COLO829 (cell line): ENCODE data around the gene HHAT.
"Not testable (repeated sequence)": the region's sequence is repeated elsewhere in the genome, so short reads cannot be mapped to it uniquely, and the experiment has no call there.

Experiments used
- DNase-seq: peaks from one replicate; pipeline ENCODE4 v3.0.0; 2012; ENCODE audit warnings: low spot score

Gene HHAT

GRCh38 chr1:210647406-210648333 is 319.0 kb downstream of the HHAT start:
- DNase-seq = no peak

DNA sequence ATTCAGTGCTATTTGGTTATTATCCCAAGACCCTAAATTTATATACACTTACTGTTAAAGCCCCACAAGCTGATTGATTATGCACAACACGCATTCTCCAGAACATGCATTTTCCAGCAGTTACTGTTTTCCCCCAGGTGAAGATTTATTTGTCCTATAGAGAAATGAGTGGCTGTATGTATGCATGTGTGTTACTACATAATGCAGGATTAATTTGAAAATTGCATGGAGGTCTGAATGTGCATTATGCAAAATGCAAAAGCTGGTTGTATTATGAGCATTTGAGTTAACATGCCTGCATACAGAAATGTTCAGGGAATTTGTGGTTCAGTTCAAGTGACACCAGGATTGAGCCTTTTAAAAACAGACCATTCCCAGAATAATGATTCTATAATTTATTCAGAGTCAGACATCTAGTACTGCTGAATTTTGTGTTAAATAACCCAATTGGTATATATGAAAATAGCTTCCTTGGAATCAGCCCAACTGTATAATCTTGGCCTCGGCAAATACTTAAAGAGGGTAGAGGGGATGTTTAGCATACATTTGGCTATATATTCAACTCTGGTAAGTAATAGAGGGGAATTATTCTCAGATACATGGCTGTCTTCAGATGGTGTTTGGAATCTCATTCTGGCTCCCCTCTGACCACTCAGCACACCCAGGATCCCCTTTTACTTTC is 320.0 kb downstream of the HHAT start:
- DNase-seq = no peak

DNA sequence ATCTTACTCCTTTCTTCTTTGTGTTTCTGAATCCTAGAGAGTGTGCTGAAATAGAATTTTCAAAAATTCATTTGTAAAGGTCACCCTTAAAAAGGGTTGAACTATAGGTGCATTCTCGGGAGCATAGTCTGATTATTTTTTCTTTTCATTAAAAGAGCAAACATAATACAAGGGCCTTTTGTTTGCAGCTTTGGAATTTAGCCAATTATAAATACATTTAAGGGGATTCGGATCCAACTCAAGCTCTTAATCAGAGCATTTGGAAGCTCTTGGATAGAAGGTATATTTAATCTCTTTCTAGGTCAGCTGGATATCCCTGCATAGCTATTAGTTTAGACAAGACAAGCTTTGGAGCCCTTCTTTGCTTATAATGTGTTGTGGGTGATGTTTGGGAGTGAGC is 321.7 kb downstream of the HHAT start:
- DNase-seq = peak; percentile 51

- DNase-seq = no peak
These were observed 323.7 kb downstream of the HHAT start for GRCh38 chr1:210652329-210652954.

GRCh38 chr1:210653771-210654170 is 325.1 kb downstream of the HHAT start:
- DNase-seq = no peak

- DNase-seq = no peak
These were observed 325.7 kb downstream of the HHAT start for GRCh38 chr1:210654176-210654981.

GRCh38 chr1:210655511-210655910 is 326.8 kb downstream of the HHAT start:
- no peak for DNase-seq

DNA sequence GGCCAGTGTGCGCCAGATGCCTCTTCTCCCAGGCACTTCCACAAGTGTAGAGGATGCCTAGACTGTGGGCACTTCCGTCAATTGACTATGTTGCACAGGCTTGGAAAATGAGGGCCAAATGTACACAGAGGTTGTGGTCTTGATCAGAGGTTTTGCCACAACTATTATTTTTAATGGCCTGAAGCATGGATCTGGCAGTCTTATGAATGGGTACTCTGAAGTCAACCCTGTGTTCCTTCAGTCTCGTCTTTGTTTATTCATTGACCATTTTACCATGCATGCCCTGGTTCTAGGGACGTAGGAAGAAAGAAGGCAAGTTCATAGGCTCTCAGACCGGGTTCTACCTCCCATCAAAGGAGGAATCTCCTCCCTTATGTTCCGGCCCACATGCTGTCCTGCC is 329.1 kb downstream of the HHAT start:
- peak; percentile 55 for DNase-seq

- DNase-seq = not testable (repeated sequence)
These were observed 332.8 kb downstream of the HHAT start for GRCh38 chr1:210661520-210661919.

- no peak for DNase-seq
These were observed 333.8 kb downstream of the HHAT start for GRCh38 chr1:210662291-210663050.

DNA sequence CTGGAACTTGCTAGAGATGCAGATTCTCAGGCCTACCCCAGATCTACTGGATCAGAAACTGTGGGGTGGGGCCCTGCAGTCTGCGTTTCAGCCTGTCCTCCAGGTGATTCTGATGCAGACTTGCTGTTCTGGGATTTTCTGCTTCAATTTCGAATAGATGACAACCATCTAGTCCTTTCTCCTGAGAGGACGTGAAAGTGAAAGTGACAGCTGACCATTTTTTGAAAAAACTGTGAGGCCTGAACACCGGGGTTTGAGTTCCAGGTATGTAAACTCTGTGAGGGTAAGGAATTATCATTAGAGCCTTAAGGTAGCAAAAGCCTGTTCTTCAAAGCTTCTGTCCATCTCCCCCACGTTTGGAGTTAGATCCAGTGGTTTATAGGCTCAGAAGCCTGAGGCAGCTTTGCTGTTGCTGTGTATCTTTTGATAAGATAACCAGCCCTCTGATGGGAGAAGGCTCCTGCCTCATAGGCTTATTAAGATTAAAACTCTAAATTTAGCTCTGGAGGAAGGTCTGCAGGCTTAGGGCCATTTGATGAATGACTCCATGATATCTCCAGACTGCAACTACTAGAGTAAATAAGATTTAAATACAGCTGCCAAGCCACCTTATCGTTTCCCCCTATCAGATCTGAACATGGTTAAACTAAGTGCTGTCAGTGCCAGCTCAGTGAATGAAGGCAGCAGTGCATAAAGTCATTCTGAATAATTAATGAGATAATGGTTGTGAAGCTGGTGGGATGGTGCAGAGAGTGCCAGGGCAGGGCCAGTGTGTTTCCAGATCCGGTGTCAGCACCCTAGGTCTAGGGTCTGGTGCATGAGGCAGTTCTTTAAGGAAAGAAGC is 335.2 kb downstream of the HHAT start:
- no peak for DNase-seq

DNA sequence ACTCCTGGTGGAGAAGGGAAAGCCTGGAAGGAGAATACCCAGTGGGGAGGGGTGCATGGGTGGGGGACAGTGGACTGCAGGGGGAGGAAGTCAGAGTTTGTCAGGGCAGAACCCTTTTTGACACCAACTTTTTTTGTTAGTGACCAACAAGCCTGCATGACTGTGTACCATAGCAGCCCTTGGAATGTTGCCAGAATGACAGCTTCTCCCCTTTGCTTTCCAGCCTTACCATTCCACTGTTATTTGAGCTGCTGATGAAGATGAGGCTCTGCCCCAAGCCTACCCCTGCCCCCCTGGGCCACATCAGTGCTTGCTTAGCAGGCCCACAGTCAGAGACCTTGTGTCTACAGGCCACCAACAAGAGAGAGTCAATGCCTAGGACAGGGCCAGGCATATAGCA is 341.2 kb downstream of the HHAT start:
- no peak for DNase-seq

DNA sequence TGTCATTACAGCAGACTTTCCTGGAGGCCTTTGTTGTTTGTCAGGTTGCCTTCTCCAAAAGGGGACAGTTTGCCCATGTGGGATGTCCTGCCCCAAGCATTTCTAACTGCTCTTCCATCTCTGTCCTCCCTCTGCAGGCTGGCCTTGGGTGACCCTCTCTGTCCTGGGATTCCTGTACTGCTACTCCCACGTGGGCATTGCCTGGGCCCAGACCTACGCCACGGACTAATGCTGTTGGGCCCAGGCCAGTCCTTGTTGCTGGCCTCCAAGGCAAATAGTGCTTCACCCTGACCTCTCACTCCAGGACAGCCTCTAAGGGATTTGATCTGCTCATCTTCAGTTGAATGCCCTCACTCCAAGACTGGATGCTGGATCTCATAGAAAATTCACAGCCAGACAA is 345.4 kb downstream of the HHAT start:
- no peak for DNase-seq

DNA sequence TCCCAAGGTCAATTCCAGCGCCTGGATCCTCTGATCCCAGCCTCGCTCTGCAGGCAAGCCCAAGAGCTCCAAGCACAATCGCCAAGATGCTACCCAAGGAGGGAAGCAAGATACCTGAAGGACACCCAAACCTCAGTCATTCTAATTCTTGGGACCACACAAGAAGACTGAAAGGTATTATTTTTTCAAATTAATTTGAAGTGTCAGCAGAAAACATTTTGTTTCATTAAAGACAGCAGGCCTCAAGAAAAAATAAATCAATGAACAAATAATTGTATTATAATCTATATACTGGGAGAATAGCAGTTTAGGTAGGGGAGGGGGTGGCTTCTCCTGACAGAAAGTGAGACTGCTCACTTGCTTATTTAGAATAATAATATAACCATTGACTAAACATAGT is 347.8 kb downstream of the HHAT start:
- no peak for DNase-seq

- DNase-seq = no peak
These were observed 348.8 kb downstream of the HHAT start for GRCh38 chr1:210677533-210677932.

- DNase-seq = no peak
These were observed 349.6 kb downstream of the HHAT start for GRCh38 chr1:210678306-210678705.

- no peak for DNase-seq
These were observed 352.5 kb downstream of the HHAT start for GRCh38 chr1:210681158-210681557.

DNA sequence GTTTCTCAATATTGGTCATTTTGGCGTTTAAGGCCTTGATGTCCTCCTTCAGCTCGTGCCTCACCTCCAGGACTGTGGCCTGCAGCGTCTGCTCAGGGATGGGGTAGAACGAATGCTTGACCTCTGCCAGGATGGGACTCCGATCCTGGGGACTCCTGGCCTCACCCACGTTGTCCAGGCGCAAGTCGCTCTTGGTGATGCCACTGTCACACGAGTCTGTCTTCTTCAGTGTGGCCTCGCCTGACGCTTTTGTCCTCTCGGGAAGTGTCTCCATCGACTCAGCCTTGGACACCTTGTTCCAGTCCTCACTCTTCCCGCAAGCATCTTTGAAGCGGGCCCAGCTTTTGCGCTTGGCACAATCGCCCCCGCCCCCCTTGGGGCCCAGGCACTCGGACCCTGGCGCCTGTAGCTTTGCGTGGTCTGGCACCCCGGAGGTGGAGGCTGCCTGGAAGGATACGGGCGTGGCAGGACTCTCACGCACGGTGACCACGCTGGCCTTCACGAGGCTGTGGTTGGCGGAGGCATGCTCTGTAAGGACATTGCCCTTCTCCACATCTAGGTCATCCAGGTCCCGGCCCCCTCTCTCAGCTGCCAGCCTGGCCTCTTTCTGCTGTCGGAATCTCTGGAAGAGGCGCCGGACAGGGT is 354.8 kb downstream of the HHAT start:
- DNase-seq = no peak

GRCh38 chr1:210684466-210685294 is 356.0 kb downstream of the HHAT start:
- no peak for DNase-seq
